Measurements from ENCODE around the gene MTUS2. TPM values are rescaled to one million over a fixed set of nuclear protein-coding genes. Genes with fewer than 3 reads are reported as not detected.
A peak's percentile ranks its signal among the peaks of the same experiment; 100 is the strongest.

MTUS2 gene
- total RNA-seq, 1 donor from 2014 or later: 0.41 TPM

DNA sequence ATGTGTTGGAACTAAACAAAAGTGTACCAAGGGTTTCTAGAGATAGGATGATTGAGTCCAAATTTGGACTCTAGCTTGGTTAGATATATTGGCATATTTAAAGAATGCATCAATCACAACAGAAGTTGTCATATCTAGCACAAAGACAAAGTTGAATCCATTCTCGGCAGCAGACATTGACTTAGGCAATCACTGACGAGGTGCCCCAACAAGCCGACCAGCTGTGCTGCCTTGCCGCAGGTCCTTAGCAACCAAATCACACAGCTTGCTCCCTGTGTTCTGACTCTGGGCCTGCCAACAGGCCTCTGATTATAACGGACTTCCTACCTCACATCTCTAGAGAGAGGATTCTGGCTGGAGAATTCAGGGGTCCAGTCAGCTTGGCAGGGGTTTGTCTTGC, 208.7 kb downstream of the MTUS2 start:
- no peak for DNase-seq

DNA sequence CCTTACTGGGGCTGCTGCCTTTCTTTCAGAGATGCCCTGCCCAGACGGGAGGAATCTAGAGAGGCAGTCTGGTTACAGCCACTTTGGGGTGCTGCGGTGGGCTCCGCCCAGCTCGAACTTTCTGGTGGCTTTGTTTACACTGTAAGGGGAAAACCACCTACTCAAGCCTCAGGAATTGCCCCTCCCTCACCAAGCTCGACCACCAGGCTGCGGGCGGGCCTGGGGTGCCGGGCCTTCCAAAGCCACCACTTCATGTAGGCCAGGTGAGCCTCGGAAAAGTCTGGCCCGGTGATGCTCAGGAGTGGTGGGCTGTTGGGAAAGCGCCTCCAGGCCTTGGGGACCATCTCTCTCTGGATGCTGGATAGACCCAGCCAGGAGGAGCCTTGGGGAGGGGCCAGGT, 218.6 kb downstream of the MTUS2 start:
- Histone ChIP-seq H3K27me3 (no peaks in the 10 kb centered on the region), H3K4me1 (no peaks in the 10 kb centered on the region), H3K4me3 (no peak overlapping the region), H3K9me3 (no peaks in the 10 kb centered on the region), H3K27ac (no peak overlapping the region), H3K36me3 (no peaks in the 10 kb centered on the region)
- intact Hi-C loops (cut with DNase I): no loop called here
- TF ChIP-seq CTCF (IDR thresholded peaks at IDR 0.05): no peak
- DNase-seq (no peak), ATAC-seq (no peak)

More for the DNA sequence above, 208.7 kb downstream of the MTUS2 start:
- no peak overlapping the region for H3K4me3 ChIP-seq
- H3K27ac ChIP-seq: no peak overlapping the region
- no peaks in the 10 kb centered on the region for H3K27me3 ChIP-seq
- H3K4me1 ChIP-seq: no peaks in the 10 kb centered on the region
- no peak for TF ChIP-seq CTCF (IDR thresholded peaks at IDR 0.05)
- no peaks in the 10 kb centered on the region for H3K36me3 ChIP-seq
- intact Hi-C loops (cut with DNase I): no loop called here
- H3K9me3 ChIP-seq: no peaks in the 10 kb centered on the region
- ATAC-seq: peak; percentile 33

GRCh38 chr13:29039212-29039611, 219.1 kb downstream of the MTUS2 start:
- no peak overlapping the region for H3K4me3 ChIP-seq
- intact Hi-C loops (cut with DNase I): no loop called here
- no peak overlapping the region for H3K27ac ChIP-seq
- H3K27me3 ChIP-seq: no peaks in the 10 kb centered on the region
- no peak for DNase-seq
- H3K36me3 ChIP-seq: no peaks in the 10 kb centered on the region
- H3K4me1 ChIP-seq: no peaks in the 10 kb centered on the region
- no peaks in the 10 kb centered on the region for H3K9me3 ChIP-seq
- peak; percentile 23 for ATAC-seq
- no peak for TF ChIP-seq CTCF (IDR thresholded peaks at IDR 0.05)

DNA sequence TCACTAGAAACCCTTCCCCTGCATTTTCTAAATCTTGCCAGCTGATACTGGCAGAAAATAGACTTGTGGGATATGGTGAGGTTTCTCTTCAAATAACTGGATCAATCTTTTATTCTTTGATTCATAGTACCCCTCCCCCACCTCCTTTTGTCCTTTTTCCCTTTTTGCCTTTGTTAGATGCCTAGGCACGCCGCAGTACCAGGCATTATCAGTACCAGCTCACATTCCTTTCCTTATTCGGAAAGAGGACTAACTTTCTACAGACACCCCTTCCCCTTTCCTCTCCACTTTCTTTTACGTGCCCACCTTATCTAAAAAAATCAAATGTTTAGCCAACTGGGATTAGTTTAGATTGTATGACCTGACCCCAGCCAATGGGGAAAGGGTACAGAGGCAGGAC, 226.4 kb downstream of the MTUS2 start:
- Histone ChIP-seq H3K27me3 (no peaks in the 10 kb centered on the region), H3K27ac (no peak overlapping the region), H3K4me1 (no peaks in the 10 kb centered on the region), H3K9me3 (no peaks in the 10 kb centered on the region), H3K36me3 (no peaks in the 10 kb centered on the region), H3K4me3 (no peak overlapping the region)
- no peak for TF ChIP-seq CTCF (IDR thresholded peaks at IDR 0.05)
- intact Hi-C loops (cut with DNase I): no loop called here
- ATAC-seq: no peak
- no peak for DNase-seq

GRCh38 chr13:29049524-29049923, 229.4 kb downstream of the MTUS2 start:
- intact Hi-C loops (cut with DNase I): no loop called here
- ATAC-seq: no peak
- no peak overlapping the region for H3K4me3 ChIP-seq

More at GRCh38 chr13:29049524-29049923, 229.4 kb downstream of the MTUS2 start:
- TF ChIP-seq CTCF (IDR thresholded peaks at IDR 0.05): no peak
- Histone ChIP-seq H3K4me1 (no peaks in the 10 kb centered on the region), H3K36me3 (no peaks in the 10 kb centered on the region), H3K27ac (no peak overlapping the region), H3K9me3 (no peaks in the 10 kb centered on the region), H3K27me3 (no peaks in the 10 kb centered on the region)
- no peak for DNase-seq
